Measurements from ENCODE around the gene EXOC3L1.

The EXOC3L1 gene

GRCh38 chr16:67177743-67178699, 11.9 kb downstream of the EXOC3L1 start:
- DNase-seq = peak; percentile 80

GRCh38 chr16:67176662-67177061, 13.3 kb downstream of the EXOC3L1 start:
- DNase-seq = no peak

GRCh38 chr16:67174706-67175231, 15.2 kb downstream of the EXOC3L1 start:
- DNase-seq = no peak

GRCh38 chr16:67173808-67174705, 15.9 kb downstream of the EXOC3L1 start:
- DNase-seq = peak; percentile 53

GRCh38 chr16:67173323-67173722, 16.6 kb downstream of the EXOC3L1 start:
- no peak for DNase-seq

GRCh38 chr16:67170949-67171649, 18.8 kb downstream of the EXOC3L1 start:
- DNase-seq = no peak

GRCh38 chr16:67170168-67170948, 19.6 kb downstream of the EXOC3L1 start, which contains the start of gene NOL3:
Gene NOL3 (plus strand): TSS chr16:67170538.
- peak; percentile 47 for DNase-seq

GRCh38 chr16:67169642-67170167, 20.2 kb downstream of the EXOC3L1 start:
- DNase-seq = no peak

GRCh38 chr16:67169011-67169451, 20.9 kb downstream of the EXOC3L1 start:
- DNase-seq = no peak

GRCh38 chr16:67167588-67167987, 22.3 kb downstream of the EXOC3L1 start:
- no peak for DNase-seq

GRCh38 chr16:67166598-67167168, 23.3 kb downstream of the EXOC3L1 start:
- DNase-seq = no peak

GRCh38 chr16:67166110-67166547, 23.8 kb downstream of the EXOC3L1 start:
- DNase-seq = no peak

- no peak for DNase-seq
These were observed 24.5 kb downstream of the EXOC3L1 start for GRCh38 chr16:67165121-67166078.

GRCh38 chr16:67164599-67165061, 25.3 kb downstream of the EXOC3L1 start, which contains the start of gene HSF4:
Gene HSF4 (plus strand): TSS chr16:67164745. CDS start chr16:67164812, 67 bp downstream.
- DNase-seq = no peak

GRCh38 chr16:67163999-67164558, 25.9 kb downstream of the EXOC3L1 start:
- DNase-seq = no peak

GRCh38 chr16:67163164-67163998, 26.6 kb downstream of the EXOC3L1 start:
- DNase-seq = peak; percentile 41

- no peak for DNase-seq
These were observed 27.3 kb downstream of the EXOC3L1 start for GRCh38 chr16:67162506-67163163.

Measured in NCI-H774 (cell line).